Adipose tissue (tissue), 3 donors: ENCODE results near the gene ELFN2. TPM values are rescaled to one million over a fixed set of nuclear protein-coding genes. Genes with fewer than 3 reads are reported as not detected.

Experiments used
- H3K27ac ChIP-seq: one replicate; pipeline ENCODE4 v1.5.1; 2013; ENCODE audit warnings: low read depth, low read length
- WGBS, 3 donors: extraction: QIAGEN DNeasy Blood & Tissue Kit; methylation state at CpG; one replicate each; pipeline ENCODE4 v1.1.7; 2013; 5-methylcytosine and 5-hydroxymethylcytosine counted together
- polyA plus RNA-seq, 3 donors: library from polyadenylated mRNA; stranded (reverse); fragments of 200-250 nt; gene quantifications; one replicate each; pipeline ENCODE4 v1.2.3, GENCODE V29; 2013
- donor health status: healthy with polysubstance abuse.
- donor health status: Bipolar disorder and iron deficiency.
- donor health status: healthy.

The ELFN2 gene
- polyA plus RNA-seq, 3 donors, result 0.03 to 0.29 (median 0.11) TPM

GRCh38 chr22:37377927-37378326 lies 49.4 kb downstream of the ELFN2 start:
- WGBS, 3 donors, result 65 to 77% (median 65%) methylated on average over 14 of the region's 14 CpGs
- H3K27ac ChIP-seq, result no peak overlapping the region

GRCh38 chr22:37377138-37377537 lies 50.1 kb downstream of the ELFN2 start:
- H3K27ac ChIP-seq, result no peak overlapping the region
- WGBS, 3 donors, result 61 to 62% (median 61%) methylated on average over 3 of the region's 3 CpGs

GRCh38 chr22:37376643-37377042 lies 50.6 kb downstream of the ELFN2 start:
- 49 to 67% (median 61%) methylated on average over 3 of the region's 3 CpGs for WGBS, 3 donors
- no peak overlapping the region for H3K27ac ChIP-seq

- no peak overlapping the region for H3K27ac ChIP-seq
- WGBS, 3 donors, result 22 to 70% (median 31%) methylated on average over 7 to 8 of the region's 8 CpGs
Measured at GRCh38 chr22:37375801-37376200, 51.5 kb downstream of the ELFN2 start.

- 90 to 95% (median 94%) methylated on average over 33 to 35 of the region's 35 CpGs for WGBS, 3 donors
- H3K27ac ChIP-seq, result no peak overlapping the region
Measured at GRCh38 chr22:37374571-37374970, 52.7 kb downstream of the ELFN2 start.

GRCh38 chr22:37373451-37373850 lies 53.8 kb downstream of the ELFN2 start:
- WGBS, 3 donors, result 85 to 94% (median 94%) methylated on average over 30 to 33 of the region's 33 CpGs
- no peak overlapping the region for H3K27ac ChIP-seq

- 58 to 79% (median 78%) methylated on average over 9 to 18 of the region's 18 CpGs for WGBS, 3 donors
- no peak overlapping the region for H3K27ac ChIP-seq
Measured at GRCh38 chr22:37371911-37372310, 55.4 kb downstream of the ELFN2 start.

GRCh38 chr22:37371491-37371890 lies 55.8 kb downstream of the ELFN2 start:
- WGBS, 3 donors, result 56 to 66% (median 62%) methylated on average over 8 of the region's 8 CpGs
- no peak overlapping the region for H3K27ac ChIP-seq

- 49 to 67% (median 49%) methylated on average over 11 to 12 of the region's 12 CpGs for WGBS, 3 donors
- no peak overlapping the region for H3K27ac ChIP-seq
Measured at GRCh38 chr22:37370306-37370979, 56.8 kb downstream of the ELFN2 start.

- WGBS, 3 donors, result 81 to 88% (median 86%) methylated on average over 10 of the region's 10 CpGs
- H3K27ac ChIP-seq, result no peak overlapping the region
Measured at GRCh38 chr22:37369483-37369882, 57.8 kb downstream of the ELFN2 start.

GRCh38 chr22:37368058-37368457 lies 59.2 kb downstream of the ELFN2 start:
- H3K27ac ChIP-seq, result no peak overlapping the region
- 60 to 94% (median 78%) methylated on average over 3 to 4 of the region's 4 CpGs for WGBS, 3 donors

- WGBS, 3 donors, result 78 to 89% (median 87%) methylated on average over 8 of the region's 8 CpGs
- H3K27ac ChIP-seq, result no peak overlapping the region
Measured at GRCh38 chr22:37366601-37367000, 60.7 kb downstream of the ELFN2 start.

- 86 to 88% (median 87%) methylated on average over 10 of the region's 10 CpGs for WGBS, 3 donors
- no peak overlapping the region for H3K27ac ChIP-seq
Measured at GRCh38 chr22:37365950-37366349, 61.3 kb downstream of the ELFN2 start.

- WGBS, 3 donors, result 75 to 79% (median 78%) methylated on average over 15 of the region's 15 CpGs
- H3K27ac ChIP-seq, result no peak overlapping the region
Measured at GRCh38 chr22:37363261-37363992, 63.9 kb downstream of the ELFN2 start.

- no peak overlapping the region for H3K27ac ChIP-seq
- WGBS, 3 donors, result 52 to 72% (median 67%) methylated on average over 3 of the region's 3 CpGs
Measured at GRCh38 chr22:37362621-37363020, 64.7 kb downstream of the ELFN2 start.

- 69 to 82% (median 80%) methylated on average over 8 of the region's 8 CpGs for WGBS, 3 donors
- H3K27ac ChIP-seq, result no peak overlapping the region
Measured at GRCh38 chr22:37358917-37359316, 68.4 kb downstream of the ELFN2 start.

- 85 to 93% (median 90%) methylated on average over 11 of the region's 11 CpGs for WGBS, 3 donors
- no peak overlapping the region for H3K27ac ChIP-seq
Measured at GRCh38 chr22:37358386-37358785, 68.9 kb downstream of the ELFN2 start.

GRCh38 chr22:37357446-37358075 lies 69.7 kb downstream of the ELFN2 start:
- WGBS, 3 donors, result 74 to 81% (median 79%) methylated on average over 10 of the region's 10 CpGs
- H3K27ac ChIP-seq, result no peak overlapping the region

- WGBS, 3 donors, result 74 to 79% (median 76%) methylated on average over 8 of the region's 8 CpGs
- H3K27ac ChIP-seq, result no peak overlapping the region
Measured at GRCh38 chr22:37356922-37357321, 70.4 kb downstream of the ELFN2 start.
